Caco-2 (cell line): ENCODE measurements around the gene PCDH17. TPM values are rescaled to one million over a fixed set of nuclear protein-coding genes. Genes with fewer than 3 reads are reported as not detected.

Source experiments
- Bru-seq: library from RNA; stranded (reverse); fragments of 400-500 nt; gene quantifications from one replicate; lab custom pipeline; 2021; lab: Mats Ljungman, UMichigan
- BruChase-seq, 2 experiments: library from RNA; stranded (reverse); fragments of 400-500 nt; gene quantifications; one replicate each; lab custom pipeline; 2021; lab: Mats Ljungman, UMichigan
- BruUV-seq: library from RNA; stranded (reverse); fragments of 400-500 nt; replicated peaks from 2 replicates; lab custom pipeline; 2021; lab: Mats Ljungman, UMichigan
- CTCF ChIA-PET: fragments of 300-600 bp; sonication (Branson Sonifier 250); formaldehyde crosslinking; loops from one replicate; lab custom pipeline; 2022; ENCODE audit warnings: antibody characterized with exemption; lab: Charles Lee
- POLR2A ChIA-PET: fragments of 300-600 bp; sonication (Branson Sonifier 250); formaldehyde crosslinking; loops from one replicate; lab custom pipeline; 2022; ENCODE audit warnings: antibody characterized with exemption; lab: Charles Lee
- DNase-seq, 2 experiments: peaks; one replicate each; pipeline versions ENCODE4 v3.0.0 to v3.0.0-alpha.2; 2020 to 2022
- H3K27me3 ChIP-seq: replicated peaks from 2 replicates; pipeline ENCODE4 v1.6.0; 2011; ENCODE audit warnings: low read length; ENCODE audit not compliant: control insufficient read depth, insufficient read depth
- H3K36me3 ChIP-seq: 2 replicates; pipeline ENCODE4 v1.5.1; 2011; ENCODE audit warnings: low read length; ENCODE audit not compliant: control insufficient read depth, insufficient read depth
- H3K4me1 ChIP-seq: fragments of 250-450 bp; sonication (Bioruptor Pico); 2 replicates; pipeline ENCODE4 v1.5.1; 2020; ENCODE audit warnings: mild to moderate bottlenecking
- H3K4me3 ChIP-seq: 2 replicates; pipeline ENCODE4 v1.5.1; 2011; ENCODE audit warnings: low read depth, mild to moderate bottlenecking, control low read depth, low read length
- H3K9me3 ChIP-seq: fragments of 250-450 bp; sonication (Bioruptor Pico); 2 replicates; pipeline ENCODE4 v1.5.1; 2020; ENCODE audit warnings: mild to moderate bottlenecking, moderate library complexity
- H3K27ac Mint-ChIP-seq: one replicate; pipeline ENCODE4 v1.8.0; 2022; ENCODE audit warnings: mixed read lengths; ENCODE audit not compliant: unreplicated experiment
- H3K27me3 Mint-ChIP-seq: one replicate; pipeline ENCODE4 v1.8.0; 2022; ENCODE audit warnings: mixed read lengths; ENCODE audit not compliant: insufficient read depth, unreplicated experiment
- H3K36me3 Mint-ChIP-seq: one replicate; pipeline ENCODE4 v1.8.0; 2022; ENCODE audit warnings: mild to moderate bottlenecking, mixed read lengths; ENCODE audit not compliant: insufficient read depth, unreplicated experiment
- H3K4me1 Mint-ChIP-seq: one replicate; pipeline ENCODE4 v1.8.0; 2022; ENCODE audit warnings: low read depth, mixed read lengths; ENCODE audit not compliant: unreplicated experiment
- H3K4me3 Mint-ChIP-seq: one replicate; pipeline ENCODE4 v1.8.0; 2022; ENCODE audit warnings: mild to moderate bottlenecking, moderate library complexity, mixed read lengths; ENCODE audit not compliant: unreplicated experiment
- H3K9me3 Mint-ChIP-seq: one replicate; pipeline ENCODE4 v1.8.0; 2022; ENCODE audit warnings: mixed read lengths; ENCODE audit not compliant: unreplicated experiment
- CTCF ChIP-seq, 2 experiments: fragments of 200-600 bp in 1 of 2; IDR thresholded peaks; 1 replicate in 1 of 2; 2 replicates in 1 of 2; pipeline versions ENCODE4 v1.5.1 to v1.8.0; 2011 to 2022; ENCODE audit warnings: antibody characterized with exemption in 1 of 2, control low read depth in 1 of 2, inconsistent platforms in 1 of 2, low read depth in 1 of 2, low read length in 1 of 2, mild to moderate bottlenecking in 1 of 2, moderate library complexity in 1 of 2; ENCODE audit not compliant: insufficient read depth in 1 of 2, severe bottlenecking in 1 of 2, unreplicated experiment in 1 of 2
- intact Hi-C: fragments of 100-400 bp; cut with micrococcal nuclease; formaldehyde crosslinking; loops from one replicate; pipeline ENCODE4 v1.10.0; 2022; ENCODE audit not compliant: unreplicated experiment
- long read RNA-seq: library from polyadenylated mRNA; stranded (forward); transcript quantifications from one replicate; pipeline ENCODE4 v2.0.0, GENCODE V29; 2022
- total RNA-seq: library from RNA; stranded (reverse); gene quantifications from 2 replicates; pipeline ENCODE4 v1.2.3, GENCODE V29; 2022

The PCDH17 gene
- total RNA-seq (not detected in 2 replicates), Bru-seq, nascent RNA (percentile 5 among the genes with signal in this experiment), BruChase-seq, experiment 1, labeled RNA remaining after a 2-hour chase (percentile 3 among the genes with signal in this experiment), BruChase-seq, experiment 2, labeled RNA remaining after a 6-hour chase (percentile 3 among the genes with signal in this experiment)
- long read RNA-seq, result 0 reads

GRCh38 chr13:57631596-57632275 is at the start of gene PCDH17:
TSS of gene PCDH17 (plus strand) at chr13:57631744. CDS start at chr13:57632547, 803 bp downstream.
- Mint-ChIP-seq H3K9me3 (no peaks in the 10 kb centered on the region), H3K4me1 (no peaks in the 10 kb centered on the region), H3K27me3 (peaks cover 4% of the 10 kb centered on the region), H3K4me3 (peak within 1 kb of the TSS; percentile 33), H3K27ac (no peak within 1 kb of the TSS), H3K36me3 (no peaks in the 10 kb centered on the region)
- ChIA-PET POLR2A (no interaction called here), CTCF (no interaction called here)
- BruUV-seq, result no TSS peak
- Histone ChIP-seq H3K4me3 (no peak within 1 kb of the TSS), H3K9me3 (0 out of 2 replicates have a peak, but pooled peaks cover 3% of the 10 kb centered on the region), H3K4me1 (no peaks in the 10 kb centered on the region), H3K27me3 (no peaks in the 10 kb centered on the region), H3K36me3 (no peaks in the 10 kb centered on the region)
- no peak for DNase-seq
- intact Hi-C loops, result no loop called here
- TF ChIP-seq CTCF (IDR thresholded peaks at IDR 0.05; ENCODE audit: insufficient read depth in 1 of 2, low read depth in 1 of 2, low read length in 1 of 2, severe bottlenecking in 1 of 2, unreplicated experiment in 1 of 2), result no peak

GRCh38 chr13:57582032-57582431 is 49.5 kb upstream of the PCDH17 start:
- intact Hi-C loops, result loop anchor here (1.0 kb wide), 1 partner anchor 42 kb away; no protein-coding TSS in a partner anchor
- Mint-ChIP-seq H3K36me3 (no peaks in the 10 kb centered on the region), H3K4me1 (no peaks in the 10 kb centered on the region), H3K27ac (no peak overlapping the region), H3K27me3 (peaks cover 27% of the 10 kb centered on the region), H3K9me3 (no peaks in the 10 kb centered on the region), H3K4me3 (no peak overlapping the region)
- ChIA-PET POLR2A (no interaction called here), CTCF (interaction anchor here (3.2 kb wide), 1 partner anchor 42 kb away, joined by 30 read pairs; no protein-coding TSS in a partner anchor)
- BruUV-seq, result no TSS peak
- DNase-seq, result peak; percentile 45 to 46
- H3K36me3 ChIP-seq, result no peaks in the 10 kb centered on the region
- TF ChIP-seq CTCF (IDR thresholded peaks at IDR 0.05; ENCODE audit: insufficient read depth in 1 of 2, low read depth in 1 of 2, low read length in 1 of 2, severe bottlenecking in 1 of 2, unreplicated experiment in 1 of 2), result peak in 1 of 2 experiments; percentile 22
- no peak overlapping the region for H3K4me3 ChIP-seq
- H3K9me3 ChIP-seq, result no peaks in the 10 kb centered on the region
- no peaks in the 10 kb centered on the region for H3K4me1 ChIP-seq
- H3K27me3 ChIP-seq, result no peaks in the 10 kb centered on the region; the same call in 1 of the 2 replicates

GRCh38 chr13:57583529-57583928 is 48.0 kb upstream of the PCDH17 start:
- intact Hi-C loops, result no loop called here

More at GRCh38 chr13:57583529-57583928, 48.0 kb upstream of the PCDH17 start:
- Mint-ChIP-seq H3K27me3 (peaks cover 27% of the 10 kb centered on the region), H3K4me1 (no peaks in the 10 kb centered on the region), H3K27ac (no peak overlapping the region), H3K9me3 (no peaks in the 10 kb centered on the region), H3K4me3 (no peak overlapping the region), H3K36me3 (no peaks in the 10 kb centered on the region)
- CTCF ChIA-PET, result interaction anchor here (3.2 kb wide), 1 partner anchor 41 kb away, joined by 30 read pairs; no protein-coding TSS in a partner anchor
- H3K4me3 ChIP-seq, result no peak overlapping the region
- DNase-seq, result no peak
- no TSS peak for BruUV-seq
- H3K27me3 ChIP-seq, result no peaks in the 10 kb centered on the region; the same call in 1 of the 2 replicates
- H3K4me1 ChIP-seq, result no peaks in the 10 kb centered on the region
- H3K9me3 ChIP-seq, result no peaks in the 10 kb centered on the region
- TF ChIP-seq CTCF (IDR thresholded peaks at IDR 0.05; ENCODE audit: insufficient read depth in 1 of 2, low read depth in 1 of 2, low read length in 1 of 2, severe bottlenecking in 1 of 2, unreplicated experiment in 1 of 2), result no peak
- H3K36me3 ChIP-seq, result no peaks in the 10 kb centered on the region
- POLR2A ChIA-PET, result no interaction called here
